ENCODE data around the gene WDR37.
"Not testable (repeated sequence)": the region's sequence is repeated elsewhere in the genome, so short reads cannot be mapped to it uniquely, and the experiment has no call there.

Gene WDR37

GRCh38 chr10:1155791-1156615 lies 99.8 kb downstream of the WDR37 start:
- ChIA-PET CTCF (no interaction called here), POLR2A (no interaction called here)
- H3K4me3 ChIP-seq (ENCODE audit: low read depth, low read length): no peak overlapping the region
- no peak for DNase-seq (ENCODE audit: low read depth, low spot score)
- TF ChIP-seq CTCF (IDR thresholded peaks at IDR 0.05; ENCODE audit: insufficient read depth, low read length, missing control alignments): no peak

GRCh38 chr10:1156616-1156886 lies 100.4 kb downstream of the WDR37 start:
- TF ChIP-seq CTCF (IDR thresholded peaks at IDR 0.05; ENCODE audit: insufficient read depth, low read length, missing control alignments): no peak
- no peak overlapping the region for H3K4me3 ChIP-seq (ENCODE audit: low read depth, low read length)
- no peak for DNase-seq (ENCODE audit: low read depth, low spot score)
- POLR2A ChIA-PET: no interaction called here
- CTCF ChIA-PET: no interaction called here

- no peak overlapping the region for H3K4me3 ChIP-seq (ENCODE audit: low read depth, low read length)
- ChIA-PET CTCF (no interaction called here), POLR2A (no interaction called here)
- no peak for DNase-seq (ENCODE audit: low read depth, low spot score)
- no peak for TF ChIP-seq CTCF (IDR thresholded peaks at IDR 0.05; ENCODE audit: insufficient read depth, low read length, missing control alignments)
These were observed 100.9 kb downstream of the WDR37 start for GRCh38 chr10:1156921-1157614.

DNA sequence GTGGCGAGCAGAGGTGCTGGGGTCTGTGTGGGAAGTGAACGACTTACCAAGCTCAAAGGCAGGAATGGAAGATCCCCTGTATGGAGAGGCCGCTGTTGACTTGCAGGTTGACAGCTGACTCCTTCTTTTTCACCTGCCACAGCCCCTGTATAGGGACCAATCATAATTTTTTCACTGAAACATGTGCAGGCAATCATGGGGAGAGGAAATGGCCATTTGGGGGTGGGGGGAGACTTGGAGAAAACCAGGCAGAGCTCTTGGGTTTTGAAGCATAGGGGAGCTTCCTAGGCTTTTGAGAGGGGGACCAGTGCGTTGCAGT lies 101.4 kb downstream of the WDR37 start:
- ChIA-PET CTCF (interaction anchor here (0.6 kb wide), 1 partner anchor 39 kb away, joined by 3 read pairs; no protein-coding TSS in a partner anchor), POLR2A (no interaction called here)
- no peak for TF ChIP-seq CTCF (IDR thresholded peaks at IDR 0.05; ENCODE audit: insufficient read depth, low read length, missing control alignments)
- no peak for DNase-seq (ENCODE audit: low read depth, low spot score)
- H3K4me3 ChIP-seq (ENCODE audit: low read depth, low read length): no peak overlapping the region

- ChIA-PET POLR2A (no interaction called here), CTCF (interaction anchor here (0.6 kb wide), 1 partner anchor 39 kb away, joined by 3 read pairs; no protein-coding TSS in a partner anchor)
- no peak for TF ChIP-seq CTCF (IDR thresholded peaks at IDR 0.05; ENCODE audit: insufficient read depth, low read length, missing control alignments)
- no peak for DNase-seq (ENCODE audit: low read depth, low spot score)
- no peak overlapping the region for H3K4me3 ChIP-seq (ENCODE audit: low read depth, low read length)
These were observed 101.9 kb downstream of the WDR37 start for GRCh38 chr10:1158066-1158465.

DNA sequence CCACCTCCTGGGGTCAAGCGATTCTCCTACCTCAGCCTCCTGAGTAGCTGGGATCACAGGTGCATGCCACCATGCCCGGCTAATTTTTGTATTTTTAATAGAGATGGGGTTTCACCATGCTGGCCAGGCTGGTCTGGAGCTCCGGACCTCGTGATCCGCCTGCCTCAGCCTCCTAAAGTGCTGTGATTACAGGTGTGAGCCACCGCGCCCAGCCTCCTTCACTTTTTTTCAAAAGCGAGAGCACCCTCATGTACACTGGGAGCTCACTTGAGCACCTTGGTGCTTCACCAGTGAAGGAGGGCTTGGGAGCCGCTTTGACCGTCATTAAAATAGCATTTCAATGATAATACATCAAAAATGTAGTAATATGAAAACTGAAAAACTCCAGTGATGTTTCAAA lies 102.4 kb downstream of the WDR37 start:
- CTCF ChIA-PET; H3K4me3 ChIP-seq (ENCODE audit: low read depth, low read length); DNase-seq (ENCODE audit: low read depth, low spot score); POLR2A ChIA-PET: not testable (repeated sequence)

All from AG04449 (cell line).